ENCODE data around the gene SYTL2. TPM values are rescaled to one million over a fixed set of nuclear protein-coding genes. Genes with fewer than 3 reads are reported as not detected.
A peak's percentile ranks its signal among the peaks of the same experiment; 100 is the strongest.

The SYTL2 gene
- total RNA-seq, 4 donors from 2014 or later, result 140 to 1,280 (median 344) TPM

- Histone ChIP-seq H3K4me1 (peaks cover 0 to 69% (median 37%) of the 10 kb centered on the region in 4 donors), H3K27ac (peak overlapping the region in 3 of 4 donors; percentile 19 to 35 (median 20))
- TF ChIP-seq EP300 (IDR thresholded peaks at IDR 0.05; ENCODE audit: low read depth), result no peak
- no peak for TF ChIP-seq POLR2A (IDR thresholded peaks at IDR 0.05)
- no peak for TF ChIP-seq POLR2AphosphoS5 (IDR thresholded peaks at IDR 0.05)
- TF ChIP-seq CTCF (IDR thresholded peaks at IDR 0.05), result no peak
Observed at GRCh38 chr11:85776951-85777602, 33.9 kb downstream of the SYTL2 start.

GRCh38 chr11:85774256-85775101, 36.5 kb downstream of the SYTL2 start:
- WGBS, 2 donors (ENCODE audit: low coverage in 1 of 2), result 45 to 51% methylated on average over 4 of the region's 4 CpGs
- Histone ChIP-seq H3K4me1 (peaks cover 0 to 43% (median 20%) of the 10 kb centered on the region in 4 donors), H3K27me3 (no peaks in the 10 kb centered on the region), H3K36me3 (no peaks in the 10 kb centered on the region), H3K9me3 (no peaks in the 10 kb centered on the region), H3K27ac (peak overlapping the region; percentile 80 to 84 (median 80)), H3K4me3 (peak overlapping the region in 1 of 4 donors; percentile 6)
- in situ Hi-C loops (cut with MboI; ENCODE audit: low pct_ligation_motif_present in 1 of 4, low pct_unique_long_range_greater_than_20kb in 1 of 4, low sequenced_read_pairs in 3 of 4), result no loop called here
- TF ChIP-seq EP300 (IDR thresholded peaks at IDR 0.05; ENCODE audit: low read depth) (no peak), CTCF (IDR thresholded peaks at IDR 0.05) (peak in 1 of 5 experiments; percentile 10), POLR2A (IDR thresholded peaks at IDR 0.05) (peak; percentile 59), POLR2AphosphoS5 (IDR thresholded peaks at IDR 0.05) (peak in 2 of 3 donors; percentile 69 to 73)
- intact Hi-C loops (cut with DNase I; ENCODE audit: low total_unique reads), result no loop called here
- no peak for DNase-seq

More at GRCh38 chr11:85776951-85777602, 33.9 kb downstream of the SYTL2 start:
- no peaks in the 10 kb centered on the region for H3K9me3 ChIP-seq
- no peak overlapping the region for H3K4me3 ChIP-seq
- intact Hi-C loops (cut with DNase I; ENCODE audit: low total_unique reads), result no loop called here
- WGBS, 2 donors (ENCODE audit: low coverage in 1 of 2), result 48 to 56% methylated on average over 1 of the region's 1 CpG
- no peaks in the 10 kb centered on the region for H3K27me3 ChIP-seq
- in situ Hi-C loops (cut with MboI; ENCODE audit: low pct_ligation_motif_present in 1 of 4, low pct_unique_long_range_greater_than_20kb in 1 of 4, low sequenced_read_pairs in 3 of 4), result no loop called here
- DNase-seq, result no peak
- no peaks in the 10 kb centered on the region for H3K36me3 ChIP-seq

GRCh38 chr11:85772695-85773094, 38.2 kb downstream of the SYTL2 start:
- H3K36me3 ChIP-seq, result no peaks in the 10 kb centered on the region
- no peaks in the 10 kb centered on the region for H3K27me3 ChIP-seq
- H3K4me1 ChIP-seq, result peaks cover 0 to 36% (median 20%) of the 10 kb centered on the region in 4 donors
- TF ChIP-seq POLR2AphosphoS5 (IDR thresholded peaks at IDR 0.05) (no peak), CTCF (IDR thresholded peaks at IDR 0.05) (no peak), POLR2A (IDR thresholded peaks at IDR 0.05) (no peak), EP300 (IDR thresholded peaks at IDR 0.05; ENCODE audit: low read depth) (no peak)
- DNase-seq, result no peak
- no peak overlapping the region for H3K4me3 ChIP-seq
- H3K9me3 ChIP-seq, result no peaks in the 10 kb centered on the region
- H3K27ac ChIP-seq, result peak overlapping the region; percentile 15 to 84 (median 52)
- in situ Hi-C loops (cut with MboI; ENCODE audit: low pct_ligation_motif_present in 1 of 4, low pct_unique_long_range_greater_than_20kb in 1 of 4, low sequenced_read_pairs in 3 of 4), result no loop called here
- intact Hi-C loops (cut with DNase I; ENCODE audit: low total_unique reads), result no loop called here

- peak overlapping the region in 2 of 4 donors; percentile 5 to 15 for H3K27ac ChIP-seq
- H3K36me3 ChIP-seq, result no peaks in the 10 kb centered on the region
- 83 to 95% methylated on average over 3 of the region's 3 CpGs for WGBS, 2 donors (ENCODE audit: low coverage in 1 of 2)
- intact Hi-C loops (cut with DNase I; ENCODE audit: low total_unique reads), result no loop called here
- TF ChIP-seq POLR2A (IDR thresholded peaks at IDR 0.05) (no peak), EP300 (IDR thresholded peaks at IDR 0.05; ENCODE audit: low read depth) (no peak), POLR2AphosphoS5 (IDR thresholded peaks at IDR 0.05) (no peak), CTCF (IDR thresholded peaks at IDR 0.05) (no peak)
- H3K9me3 ChIP-seq, result no peaks in the 10 kb centered on the region
- no peaks in the 10 kb centered on the region for H3K27me3 ChIP-seq
- H3K4me3 ChIP-seq, result no peak overlapping the region
- no peak for DNase-seq
- in situ Hi-C loops (cut with MboI; ENCODE audit: low pct_ligation_motif_present in 1 of 4, low pct_unique_long_range_greater_than_20kb in 1 of 4, low sequenced_read_pairs in 3 of 4), result no loop called here
- peaks cover 0 to 34% (median 16%) of the 10 kb centered on the region in 4 donors for H3K4me1 ChIP-seq
Observed at GRCh38 chr11:85771568-85771967, 39.4 kb downstream of the SYTL2 start.
